Esophagus squamous epithelium (tissue), 4 donors: ENCODE results near the gene CEP76.

Experiments
- CTCF ChIP-seq, 6 experiments: fragments of 450-650 bp in 4 of 6; fragments of 200-600 bp in 2 of 6; sonication (generic) in 2 of 6; IDR thresholded peaks; one replicate each; pipeline ENCODE4 v1.5.1; 2016 to 2019; ENCODE audit warnings: antibody characterized with exemption in 6 of 6, mild to moderate bottlenecking in 4 of 6, moderate library complexity in 4 of 6
- POLR2A ChIP-seq, 4 donors: fragments of 450-650 bp; IDR thresholded peaks; one replicate each; pipeline ENCODE4 v1.6.1; 2017; ENCODE audit warnings: antibody characterized with exemption in 4 of 4, mild to moderate bottlenecking in 4 of 4, moderate library complexity in 3 of 4

- TF ChIP-seq CTCF (IDR thresholded peaks at IDR 0.05) (no peak), POLR2A (IDR thresholded peaks at IDR 0.05) (no peak)
These were observed 45.2 kb upstream of the CEP76 start for GRCh38 chr18:12747530-12748315.
